ENCODE data around the gene CTAGE15.
"Not testable (repeated sequence)": the region's sequence is repeated elsewhere in the genome, so short reads cannot be mapped to it uniquely, and the experiment has no call there.

DNA sequence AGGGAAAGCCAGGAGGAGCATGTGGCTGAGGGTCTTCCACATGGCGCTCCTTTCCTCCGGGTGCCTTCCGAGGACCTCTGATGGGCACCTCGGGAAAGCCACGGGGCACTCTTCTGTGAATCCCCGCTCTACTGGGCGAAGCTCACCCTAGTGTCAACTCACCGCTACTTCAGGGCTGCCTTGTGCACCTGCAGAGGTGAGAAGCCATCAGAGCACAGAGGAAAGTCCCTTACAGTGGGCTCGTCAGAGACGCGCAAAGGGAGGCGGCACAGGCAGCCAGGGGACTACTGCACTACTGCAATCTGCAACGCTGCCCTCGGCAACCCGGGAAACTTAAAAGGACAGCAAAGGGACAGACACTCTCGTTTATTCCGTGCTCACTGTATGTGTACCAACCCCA is 50.5 kb downstream of the CTAGE15 start:
- not testable (repeated sequence) for TF ChIP-seq CTCF (conservative IDR thresholded peaks at IDR 0.05); EZH2 (IDR thresholded peaks at IDR 0.05; ENCODE audit: low read depth)

All from PC-9 (cell line).